ENCODE results near the gene ELANE.

DNA sequence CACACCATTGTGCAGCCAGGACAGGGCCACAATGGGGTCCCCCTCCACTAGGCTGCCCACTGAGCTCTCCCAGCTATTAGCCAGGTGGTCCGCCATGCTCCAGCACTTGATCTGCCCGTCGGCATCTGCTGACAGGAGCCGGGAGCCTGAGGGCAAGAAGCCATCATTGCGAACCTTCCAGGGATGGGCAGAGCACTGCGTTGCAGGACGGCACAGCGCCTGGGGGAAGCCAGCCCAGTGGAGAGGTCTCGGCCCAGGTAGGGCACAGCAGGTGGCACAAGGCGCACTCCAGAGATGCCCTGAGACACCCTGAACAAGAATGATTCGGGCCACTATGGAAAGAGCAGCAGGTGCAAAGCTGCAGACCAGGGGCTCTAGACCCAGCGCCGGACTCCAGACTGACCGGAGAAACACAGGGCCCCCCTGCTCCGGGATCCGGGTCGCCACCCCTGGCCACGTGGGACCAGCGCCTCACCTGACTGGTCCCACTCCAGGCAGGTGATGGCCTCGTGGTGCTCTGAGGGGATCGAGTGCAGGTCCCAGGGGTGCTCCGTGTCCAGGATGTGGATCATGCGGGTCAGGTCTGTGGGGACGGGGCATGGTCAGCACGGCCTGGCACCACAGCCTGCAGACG, 37.7 kb downstream of the ELANE start:
- TF ChIP-seq, protein P1, sequence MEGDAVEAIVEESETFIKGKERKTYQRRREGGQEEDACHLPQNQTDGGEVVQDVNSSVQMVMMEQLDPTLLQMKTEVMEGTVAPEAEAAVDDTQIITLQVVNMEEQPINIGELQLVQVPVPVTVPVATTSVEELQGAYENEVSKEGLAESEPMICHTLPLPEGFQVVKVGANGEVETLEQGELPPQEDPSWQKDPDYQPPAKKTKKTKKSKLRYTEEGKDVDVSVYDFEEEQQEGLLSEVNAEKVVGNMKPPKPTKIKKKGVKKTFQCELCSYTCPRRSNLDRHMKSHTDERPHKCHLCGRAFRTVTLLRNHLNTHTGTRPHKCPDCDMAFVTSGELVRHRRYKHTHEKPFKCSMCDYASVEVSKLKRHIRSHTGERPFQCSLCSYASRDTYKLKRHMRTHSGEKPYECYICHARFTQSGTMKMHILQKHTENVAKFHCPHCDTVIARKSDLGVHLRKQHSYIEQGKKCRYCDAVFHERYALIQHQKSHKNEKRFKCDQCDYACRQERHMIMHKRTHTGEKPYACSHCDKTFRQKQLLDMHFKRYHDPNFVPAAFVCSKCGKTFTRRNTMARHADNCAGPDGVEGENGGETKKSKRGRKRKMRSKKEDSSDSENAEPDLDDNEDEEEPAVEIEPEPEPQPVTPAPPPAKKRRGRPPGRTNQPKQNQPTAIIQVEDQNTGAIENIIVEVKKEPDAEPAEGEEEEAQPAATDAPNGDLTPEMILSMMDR (conservative IDR thresholded peaks at IDR 0.05; ENCODE audit: low read length), result no peak
- no peak for TF ChIP-seq EZH2phosphoT487 (IDR thresholded peaks at IDR 0.05; ENCODE audit: borderline replicate concordance)
